Tibial nerve (tissue), 4 donors: ENCODE data around the gene BCAN.

Source experiments
- EP300 ChIP-seq, 2 donors: sonication (generic); formaldehyde crosslinking; IDR thresholded peaks; one replicate each; pipeline ENCODE4 v1.6.1; 2017; ENCODE audit warnings: antibody characterized with exemption in 2 of 2, mild to moderate bottlenecking in 1 of 2
- POLR2A ChIP-seq, 2 donors: fragments of 450-650 bp; IDR thresholded peaks; one replicate each; pipeline ENCODE4 v1.6.1; 2017; ENCODE audit warnings: antibody characterized with exemption in 2 of 2, mild to moderate bottlenecking in 2 of 2, moderate library complexity in 2 of 2
- TF ChIP-seq, protein P1 (sequence below), 5 experiments: fragments of 200-600 bp in 3 of 5; fragments of 450-650 bp in 2 of 5; sonication (generic) in 3 of 5; IDR thresholded peaks; one replicate each; pipeline ENCODE4 v1.5.1; 2016 to 2019; ENCODE audit warnings: antibody characterized with exemption in 5 of 5, mild to moderate bottlenecking in 3 of 5, moderate library complexity in 2 of 5

DNA sequence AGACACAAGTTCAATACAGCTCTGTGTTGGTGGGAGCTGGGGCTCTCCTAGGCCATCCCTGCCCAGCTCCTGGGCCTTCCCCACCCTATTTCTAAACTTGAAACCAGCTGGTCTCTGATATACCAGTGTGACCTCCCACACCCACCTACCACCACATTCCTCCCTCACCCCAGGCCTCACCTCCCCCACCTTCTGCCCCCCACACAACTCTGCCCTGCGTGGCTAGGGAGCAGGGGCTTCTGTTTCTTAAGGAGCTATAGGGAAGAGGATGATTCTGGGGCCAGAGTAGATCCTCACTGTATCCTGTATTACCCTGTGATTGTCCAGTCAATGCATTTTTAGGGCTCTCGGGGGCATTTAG is 18.8 kb downstream of the BCAN start:
- TF ChIP-seq, protein P1, sequence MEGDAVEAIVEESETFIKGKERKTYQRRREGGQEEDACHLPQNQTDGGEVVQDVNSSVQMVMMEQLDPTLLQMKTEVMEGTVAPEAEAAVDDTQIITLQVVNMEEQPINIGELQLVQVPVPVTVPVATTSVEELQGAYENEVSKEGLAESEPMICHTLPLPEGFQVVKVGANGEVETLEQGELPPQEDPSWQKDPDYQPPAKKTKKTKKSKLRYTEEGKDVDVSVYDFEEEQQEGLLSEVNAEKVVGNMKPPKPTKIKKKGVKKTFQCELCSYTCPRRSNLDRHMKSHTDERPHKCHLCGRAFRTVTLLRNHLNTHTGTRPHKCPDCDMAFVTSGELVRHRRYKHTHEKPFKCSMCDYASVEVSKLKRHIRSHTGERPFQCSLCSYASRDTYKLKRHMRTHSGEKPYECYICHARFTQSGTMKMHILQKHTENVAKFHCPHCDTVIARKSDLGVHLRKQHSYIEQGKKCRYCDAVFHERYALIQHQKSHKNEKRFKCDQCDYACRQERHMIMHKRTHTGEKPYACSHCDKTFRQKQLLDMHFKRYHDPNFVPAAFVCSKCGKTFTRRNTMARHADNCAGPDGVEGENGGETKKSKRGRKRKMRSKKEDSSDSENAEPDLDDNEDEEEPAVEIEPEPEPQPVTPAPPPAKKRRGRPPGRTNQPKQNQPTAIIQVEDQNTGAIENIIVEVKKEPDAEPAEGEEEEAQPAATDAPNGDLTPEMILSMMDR (IDR thresholded peaks at IDR 0.05): no peak
- TF ChIP-seq EP300 (IDR thresholded peaks at IDR 0.05) (no peak), POLR2A (IDR thresholded peaks at IDR 0.05) (no peak)
